Daoy (cell line): Measurements from ENCODE around the gene C12orf75. TPM values are rescaled to one million over a fixed set of nuclear protein-coding genes. Genes with fewer than 3 reads are reported as not detected.
A peak's percentile ranks its signal among the peaks of the same experiment; 100 is the strongest.

ENCODE experiments used
- DNase-seq: peaks from one replicate; pipeline ENCODE4 v3.0.0-alpha.2; 2015; ENCODE audit warnings: low read depth
- total RNA-seq: library from RNA; depleted of rRNA; stranded (reverse); fragments of >200 nt; shearing (Covaris generic); gene quantifications from 2 replicates; pipeline ENCODE4 v1.2.3, GENCODE V29; 2014; rRNA removed

C12orf75 gene
- total RNA-seq, 1 experiment from 2014 or later = 103 TPM

- no peak for DNase-seq
These were observed 87.2 kb downstream of the C12orf75 start for GRCh38 chr12:105417732-105418131.

- DNase-seq = peak; percentile 85
These were observed 87.7 kb downstream of the C12orf75 start for GRCh38 chr12:105418229-105418628.

GRCh38 chr12:105418821-105419291 is 88.4 kb downstream of the C12orf75 start:
- DNase-seq = no peak

- no peak for DNase-seq
These were observed 89.1 kb downstream of the C12orf75 start for GRCh38 chr12:105419606-105420005.

GRCh38 chr12:105420046-105420445 is 89.6 kb downstream of the C12orf75 start:
- no peak for DNase-seq

- peak; percentile 72 for DNase-seq
These were observed 90.3 kb downstream of the C12orf75 start for GRCh38 chr12:105420659-105421240.

Other genes starting within 250 kb of the C12orf75 start
- 0.83 and 5.7 TPM in 2 replicates for gene ALDH1L2, start 246.2 kb upstream of the C12orf75 start, total RNA-seq
- gene WASHC4, start 223.0 kb upstream of the C12orf75 start, total RNA-seq = 48.0 and 52.3 TPM in 2 replicates
- gene APPL2, start 94.5 kb upstream of the C12orf75 start, total RNA-seq = 29.0 and 55.6 TPM in 2 replicates